Endodermal cell (in vitro differentiated cells): ENCODE measurements around the gene JAZF1. TPM values are rescaled to one million over a fixed set of nuclear protein-coding genes. Genes with fewer than 3 reads are reported as not detected.

Source experiments
- DNase-seq: peaks from one replicate; pipeline ENCODE4 v3.0.0-alpha.2; 2017
- H3K27ac ChIP-seq: 2 replicates; pipeline ENCODE4 v1.5.1; 2013; ENCODE audit warnings: mild to moderate bottlenecking, low read depth, low read length, moderate library complexity
- H3K27me3 ChIP-seq: 2 replicates; pipeline ENCODE4 v1.6.1; 2013; ENCODE audit warnings: mild to moderate bottlenecking, low read length, moderate library complexity; ENCODE audit not compliant: insufficient read depth, control insufficient read depth, poor library complexity, severe bottlenecking
- H3K36me3 ChIP-seq: 2 replicates; pipeline ENCODE4 v1.7.0; 2013; ENCODE audit warnings: mild to moderate bottlenecking, low read length, moderate library complexity; ENCODE audit not compliant: control insufficient read depth, insufficient read depth
- H3K4me1 ChIP-seq: one replicate; pipeline ENCODE4 v1.7.0; 2013; ENCODE audit warnings: low read length; ENCODE audit not compliant: control insufficient read depth, insufficient read depth
- H3K4me3 ChIP-seq: 2 replicates; pipeline ENCODE4 v1.5.1; 2013; ENCODE audit warnings: mild to moderate bottlenecking, low read length, moderate library complexity
- H3K9ac ChIP-seq: 2 replicates; pipeline ENCODE4 v1.6.1; 2013; ENCODE audit warnings: mild to moderate bottlenecking, low read length, moderate library complexity; ENCODE audit not compliant: poor library complexity, severe bottlenecking; ENCODE audit errors: extremely low read depth
- H3K9me3 ChIP-seq: 2 replicates; pipeline ENCODE4 v1.6.1; 2013; ENCODE audit warnings: mild to moderate bottlenecking, low read length, moderate library complexity; ENCODE audit not compliant: control insufficient read depth
- H3K27ac Mint-ChIP-seq: 2 replicates; pipeline ENCODE4 v1.8.0; 2020; ENCODE audit warnings: mixed read lengths
- H3K27me3 Mint-ChIP-seq: 2 replicates; pipeline ENCODE4 v1.8.0; 2021; ENCODE audit warnings: mild to moderate bottlenecking, mixed read lengths; ENCODE audit not compliant: insufficient read depth
- H3K36me3 Mint-ChIP-seq: 2 replicates; pipeline ENCODE4 v1.8.0; 2020; ENCODE audit warnings: low read depth, mixed read lengths
- H3K4me1 Mint-ChIP-seq: 2 replicates; pipeline ENCODE4 v1.8.0; 2020; ENCODE audit warnings: mixed read lengths
- H3K4me3 Mint-ChIP-seq: 2 replicates; pipeline ENCODE4 v1.8.0; 2020; ENCODE audit warnings: mild to moderate bottlenecking, moderate library complexity, mixed read lengths
- H3K9me3 Mint-ChIP-seq: 2 replicates; pipeline ENCODE4 v1.8.0; 2020; ENCODE audit warnings: mild to moderate bottlenecking, mixed read lengths
- CTCF ChIP-seq: fragments of 200-600 bp; sonication (generic); conservative IDR thresholded peaks from 2 replicates; pipeline ENCODE4 v1.5.0; 2021; ENCODE audit warnings: antibody characterized with exemption, mild to moderate bottlenecking
- WGBS, 2 experiments: methylation state at CpG; one replicate each; pipeline versions ENCODE4 v1.1.5 to v1.1.7; 2013; ENCODE audit warnings: missing lambda C conversion rate in 2 of 2, mixed read lengths in 1 of 2; ENCODE audit not compliant: insufficient coverage in 1 of 2, insufficient read length in 1 of 2; 5-methylcytosine and 5-hydroxymethylcytosine counted together
- total RNA-seq, 2 donors: library from RNA; stranded (reverse); fragmentation: NEBNext Ultra II Directional in 1 of 2; extraction: Animal tissue kit (Norgen Biotek cat#: 25700) in 1 of 2; gene quantifications; 2 replicates in 1 of 2; 3 replicates in 1 of 2; pipeline ENCODE4 v1.2.1, GENCODE V29; 2021

The JAZF1 gene
- total RNA-seq, 2 donors from 2014 or later: 18.3 to 33.6 TPM

- no peaks in the 10 kb centered on the region for H3K27me3 Mint-ChIP-seq
- H3K4me3 Mint-ChIP-seq: no peak overlapping the region
- H3K4me3 ChIP-seq: no peak overlapping the region
- peaks cover 34% of the 10 kb centered on the region for H3K4me1 Mint-ChIP-seq
- no peaks in the 10 kb centered on the region for H3K9me3 ChIP-seq
- no peaks in the 10 kb centered on the region for H3K9me3 Mint-ChIP-seq
- no peak overlapping the region for H3K27ac Mint-ChIP-seq
- no peak overlapping the region for H3K27ac ChIP-seq
- H3K27me3 ChIP-seq: no peaks in the 10 kb centered on the region
- H3K9ac ChIP-seq: no peak overlapping the region
- H3K4me1 ChIP-seq: peaks cover 23% of the 10 kb centered on the region
- no peak for DNase-seq
- no peaks in the 10 kb centered on the region for H3K36me3 Mint-ChIP-seq
- no peaks in the 10 kb centered on the region for H3K36me3 ChIP-seq
- WGBS, 2 experiments: 43 to 66% methylated on average over 1 to 2 of the region's 2 CpGs
- no peak for TF ChIP-seq CTCF
Observed at GRCh38 chr7:27941522-27941921, 239.1 kb downstream of the JAZF1 start.

- Mint-ChIP-seq H3K4me1 (peaks cover 34% of the 10 kb centered on the region), H3K36me3 (no peaks in the 10 kb centered on the region), H3K9me3 (no peaks in the 10 kb centered on the region), H3K4me3 (no peak overlapping the region), H3K27me3 (no peaks in the 10 kb centered on the region), H3K27ac (no peak overlapping the region)
- peaks cover 23% of the 10 kb centered on the region for H3K4me1 ChIP-seq
- H3K9me3 ChIP-seq: no peaks in the 10 kb centered on the region
- DNase-seq: no peak
- TF ChIP-seq CTCF: no peak
- H3K27me3 ChIP-seq: no peaks in the 10 kb centered on the region
- H3K27ac ChIP-seq: no peak overlapping the region
- H3K4me3 ChIP-seq: no peak overlapping the region
- no peak overlapping the region for H3K9ac ChIP-seq
- 60 to 83% methylated on average over 5 to 9 of the region's 9 CpGs for WGBS, 2 experiments
- no peaks in the 10 kb centered on the region for H3K36me3 ChIP-seq
Observed at GRCh38 chr7:27940341-27940740, 240.3 kb downstream of the JAZF1 start.

- DNase-seq: no peak
- H3K9me3 Mint-ChIP-seq: no peaks in the 10 kb centered on the region
- no peak overlapping the region for H3K27ac Mint-ChIP-seq
- no peak overlapping the region for H3K27ac ChIP-seq
- no peak overlapping the region for H3K9ac ChIP-seq
- WGBS, 2 experiments: 91 to 100% methylated on average over 1 to 10 of the region's 10 CpGs
- TF ChIP-seq CTCF: no peak
- H3K27me3 Mint-ChIP-seq: no peaks in the 10 kb centered on the region
- peaks cover 23% of the 10 kb centered on the region for H3K4me1 ChIP-seq
- no peaks in the 10 kb centered on the region for H3K27me3 ChIP-seq
- H3K4me1 Mint-ChIP-seq: peaks cover 34% of the 10 kb centered on the region
- H3K36me3 Mint-ChIP-seq: no peaks in the 10 kb centered on the region
- no peak overlapping the region for H3K4me3 ChIP-seq
- no peak overlapping the region for H3K4me3 Mint-ChIP-seq
- no peaks in the 10 kb centered on the region for H3K9me3 ChIP-seq
- H3K36me3 ChIP-seq: no peaks in the 10 kb centered on the region
Observed at GRCh38 chr7:27939893-27940292, 240.7 kb downstream of the JAZF1 start.
